ENCODE data around the gene BSN. TPM values are rescaled to one million over a fixed set of nuclear protein-coding genes. Genes with fewer than 3 reads are reported as not detected.

Gene BSN
- total RNA-seq, 1 experiment from 2014 or later = 0.28 TPM

- no peaks in the 10 kb centered on the region for H3K4me1 ChIP-seq (replicated peaks; ENCODE audit: insufficient read depth)
- no peak overlapping the region for H3K27ac ChIP-seq
- no peaks in the 10 kb centered on the region for H3K36me3 ChIP-seq (ENCODE audit: low read depth)
- H4K20me1 ChIP-seq (ENCODE audit: insufficient read depth) = no peaks in the 10 kb centered on the region
- H3K27me3 ChIP-seq (ENCODE audit: insufficient read depth, low read depth) = no peaks in the 10 kb centered on the region
- ChIA-PET POLR2A (ENCODE audit: unreplicated experiment) (no interaction called here), CTCF (no interaction called here)
- no peaks in the 10 kb centered on the region for H3K9me3 ChIP-seq (ENCODE audit: insufficient read depth, low read depth)
- no peak overlapping the region for H3K4me3 ChIP-seq
- no peaks in the 10 kb centered on the region for H3K79me2 ChIP-seq (ENCODE audit: low read depth)
- DNase-seq = no peak
- intact Hi-C loops (cut with micrococcal nuclease; ENCODE audit: unreplicated experiment) = no loop called here
- H3F3A ChIP-seq (ENCODE audit: insufficient read depth, low read depth) = no peaks in the 10 kb centered on the region
- H2AFZ ChIP-seq = no peak overlapping the region
- no peak overlapping the region for H3K4me2 ChIP-seq
- TF ChIP-seq EZH2 (IDR thresholded peaks at IDR 0.05; ENCODE audit: low read depth) (no peak), CTCF (conservative IDR thresholded peaks at IDR 0.05) (no peak)
- no peaks in the 10 kb centered on the region for H3K9me2 ChIP-seq (ENCODE audit: insufficient read depth)
- BruUV-seq (replicated peaks) = no TSS peak
These were observed 60.7 kb downstream of the BSN start for GRCh38 chr3:49614936-49615335.

- Histone ChIP-seq H3K9me2 (ENCODE audit: insufficient read depth) (no peaks in the 10 kb centered on the region), H2AFZ (no peak overlapping the region), H3K27me3 (ENCODE audit: insufficient read depth, low read depth) (no peaks in the 10 kb centered on the region), H3K4me1 (replicated peaks; ENCODE audit: insufficient read depth) (no peaks in the 10 kb centered on the region), H3K79me2 (ENCODE audit: low read depth) (no peaks in the 10 kb centered on the region), H3K36me3 (ENCODE audit: low read depth) (no peaks in the 10 kb centered on the region), H3K4me2 (no peak overlapping the region), H4K20me1 (ENCODE audit: insufficient read depth) (no peaks in the 10 kb centered on the region), H3K27ac (no peak overlapping the region), H3K9me3 (ENCODE audit: insufficient read depth, low read depth) (no peaks in the 10 kb centered on the region), H3F3A (ENCODE audit: insufficient read depth, low read depth) (no peaks in the 10 kb centered on the region), H3K4me3 (no peak overlapping the region)
- intact Hi-C loops (cut with micrococcal nuclease; ENCODE audit: unreplicated experiment) = no loop called here
- ChIA-PET POLR2A (ENCODE audit: unreplicated experiment) (no interaction called here), CTCF (interaction anchor here (0.6 kb wide), 1 partner anchor 138 kb away, joined by 11 read pairs; no protein-coding TSS in a partner anchor)
- BruUV-seq (replicated peaks) = no TSS peak
- TF ChIP-seq EZH2 (IDR thresholded peaks at IDR 0.05; ENCODE audit: low read depth) = no peak
- TF ChIP-seq CTCF (conservative IDR thresholded peaks at IDR 0.05) = no peak
- DNase-seq = no peak
These were observed 61.8 kb downstream of the BSN start for GRCh38 chr3:49616061-49616460.

- Histone ChIP-seq H2AFZ (no peak overlapping the region), H3K9me2 (ENCODE audit: insufficient read depth) (no peaks in the 10 kb centered on the region), H3K27me3 (ENCODE audit: insufficient read depth, low read depth) (no peaks in the 10 kb centered on the region), H3K36me3 (ENCODE audit: low read depth) (no peaks in the 10 kb centered on the region), H3K9me3 (ENCODE audit: insufficient read depth, low read depth) (no peaks in the 10 kb centered on the region), H3F3A (ENCODE audit: insufficient read depth, low read depth) (no peaks in the 10 kb centered on the region), H3K4me3 (no peak overlapping the region), H3K79me2 (ENCODE audit: low read depth) (no peaks in the 10 kb centered on the region), H3K4me1 (replicated peaks; ENCODE audit: insufficient read depth) (no peaks in the 10 kb centered on the region), H4K20me1 (ENCODE audit: insufficient read depth) (no peaks in the 10 kb centered on the region), H3K4me2 (no peak overlapping the region), H3K27ac (no peak overlapping the region)
- TF ChIP-seq EZH2 (IDR thresholded peaks at IDR 0.05; ENCODE audit: low read depth) = no peak
- no peak for TF ChIP-seq CTCF (conservative IDR thresholded peaks at IDR 0.05)
- no TSS peak for BruUV-seq (replicated peaks)
- no peak for DNase-seq
- POLR2A ChIA-PET (ENCODE audit: unreplicated experiment) = no interaction called here
- intact Hi-C loops (cut with micrococcal nuclease; ENCODE audit: unreplicated experiment) = no loop called here
- CTCF ChIA-PET = interaction anchor here (0.6 kb wide), 1 partner anchor 139 kb away, joined by 11 read pairs; no protein-coding TSS in a partner anchor
These were observed 62.2 kb downstream of the BSN start for GRCh38 chr3:49616491-49616941.
